Peyer's patch (tissue), 4 donors: ENCODE measurements around the gene GJC1. TPM values are rescaled to one million over a fixed set of nuclear protein-coding genes. Genes with fewer than 3 reads are reported as not detected.

Experiments used
- DNase-seq, 3 donors: peaks; one replicate each; pipeline ENCODE4 v3.0.0-alpha.2; 2017 to 2019
- H3K27ac ChIP-seq, 4 donors: fragments of 200-600 bp; sonication (generic); one replicate each; pipeline ENCODE4 v1.5.1; 2016 to 2019
- H3K27me3 ChIP-seq, 2 donors: fragments of 200-600 bp; sonication (generic); one replicate each; pipeline ENCODE4 v1.5.1; 2019
- H3K36me3 ChIP-seq, 3 donors: fragments of 200-600 bp; sonication (generic); one replicate each; pipeline ENCODE4 v1.5.1; 2016 to 2019
- H3K4me1 ChIP-seq, 4 donors: fragments of 200-600 bp; sonication (generic); one replicate each; pipeline ENCODE4 v1.5.1; 2016 to 2019
- H3K4me3 ChIP-seq, 4 donors: fragments of 200-600 bp; sonication (generic); 1 replicate in 3 of 4; 2 replicates in 1 of 4; pipeline ENCODE4 v1.5.1; 2016 to 2019; ENCODE audit warnings: mild to moderate bottlenecking in 1 of 4
- H3K9me3 ChIP-seq, 4 donors: fragments of 200-600 bp; sonication (generic); one replicate each; pipeline ENCODE4 v1.5.1; 2016 to 2019; ENCODE audit warnings: mild to moderate bottlenecking in 1 of 4
- CTCF ChIP-seq, 6 experiments: fragments of 450-650 bp in 4 of 6; fragments of 200-600 bp in 2 of 6; sonication (generic) in 1 of 6; IDR thresholded peaks; one replicate each; pipeline ENCODE4 v1.5.1; 2017 to 2019; ENCODE audit warnings: antibody characterized with exemption in 6 of 6, mild to moderate bottlenecking in 3 of 6, moderate library complexity in 1 of 6
- POLR2A ChIP-seq, 2 donors: fragments of 450-650 bp; IDR thresholded peaks; one replicate each; pipeline ENCODE4 v1.5.1; 2017; ENCODE audit warnings: antibody characterized with exemption in 2 of 2, mild to moderate bottlenecking in 2 of 2, moderate library complexity in 2 of 2
- total RNA-seq, 4 donors: library from RNA; depleted of rRNA; stranded (reverse); fragments of >200 nt; gene quantifications; one replicate each; pipeline ENCODE4 v1.1.0, GENCODE V29; 2016

Gene GJC1
- total RNA-seq, 4 donors from 2014 or later = 1.4 to 7.4 (median 2.5) TPM

GRCh38 chr17:44850025-44850424 lies 19.9 kb upstream of the GJC1 start:
- H3K9me3 ChIP-seq = no peaks in the 10 kb centered on the region
- H3K4me3 ChIP-seq = no peak overlapping the region
- no peak for DNase-seq
- TF ChIP-seq CTCF (IDR thresholded peaks at IDR 0.05) (no peak), POLR2A (IDR thresholded peaks at IDR 0.05) (no peak)
- H3K36me3 ChIP-seq = peaks cover 0 to 49% (median 0%) of the 10 kb centered on the region in 3 donors
- H3K27ac ChIP-seq = peak overlapping the region in 1 of 4 donors; percentile 18
- H3K27me3 ChIP-seq = no peaks in the 10 kb centered on the region
- no peaks in the 10 kb centered on the region for H3K4me1 ChIP-seq

GRCh38 chr17:44848961-44849489 lies 18.9 kb upstream of the GJC1 start:
- DNase-seq = no peak
- Histone ChIP-seq H3K36me3 (peaks cover 0 to 39% (median 0%) of the 10 kb centered on the region in 3 donors), H3K27ac (no peak overlapping the region), H3K27me3 (no peaks in the 10 kb centered on the region), H3K4me1 (no peaks in the 10 kb centered on the region), H3K9me3 (no peaks in the 10 kb centered on the region), H3K4me3 (no peak overlapping the region)
- TF ChIP-seq POLR2A (IDR thresholded peaks at IDR 0.05) (no peak), CTCF (IDR thresholded peaks at IDR 0.05) (no peak)

- Histone ChIP-seq H3K4me1 (no peaks in the 10 kb centered on the region), H3K27ac (no peak overlapping the region), H3K4me3 (no peak overlapping the region), H3K9me3 (no peaks in the 10 kb centered on the region), H3K36me3 (peaks cover 0 to 32% (median 0%) of the 10 kb centered on the region in 3 donors), H3K27me3 (no peaks in the 10 kb centered on the region)
- TF ChIP-seq POLR2A (IDR thresholded peaks at IDR 0.05) (no peak), CTCF (IDR thresholded peaks at IDR 0.05) (no peak)
- DNase-seq = no peak
Observed at GRCh38 chr17:44848257-44848795, 18.2 kb upstream of the GJC1 start.

GRCh38 chr17:44847586-44847985 lies 17.5 kb upstream of the GJC1 start, which contains the start of gene HIGD1B:
Gene HIGD1B (plus strand): TSS chr17:44847883. CDS start chr17:44848153, 270 bp downstream.
- Histone ChIP-seq H3K4me3 (no peak within 1 kb of the TSS), H3K27ac (no peak within 1 kb of the TSS), H3K27me3 (no peaks in the 10 kb centered on the region), H3K9me3 (no peaks in the 10 kb centered on the region), H3K36me3 (peaks cover 0 to 24% (median 0%) of the 10 kb centered on the region in 3 donors), H3K4me1 (no peaks in the 10 kb centered on the region)
- TF ChIP-seq CTCF (IDR thresholded peaks at IDR 0.05) (no peak), POLR2A (IDR thresholded peaks at IDR 0.05) (no peak)
- DNase-seq = no peak

- H3K27me3 ChIP-seq = no peaks in the 10 kb centered on the region
- TF ChIP-seq CTCF (IDR thresholded peaks at IDR 0.05) = no peak
- TF ChIP-seq POLR2A (IDR thresholded peaks at IDR 0.05) = no peak
- no peaks in the 10 kb centered on the region for H3K4me1 ChIP-seq
- H3K9me3 ChIP-seq = no peaks in the 10 kb centered on the region
- DNase-seq = no peak
- no peak overlapping the region for H3K27ac ChIP-seq
- no peak overlapping the region for H3K4me3 ChIP-seq
- peaks cover 0 to 11% (median 0%) of the 10 kb centered on the region in 3 donors for H3K36me3 ChIP-seq
Observed at GRCh38 chr17:44846206-44846605, 16.1 kb upstream of the GJC1 start.
